Type B pancreatic cell (in vitro differentiated cells): ENCODE data around the gene RNF224. TPM values are rescaled to one million over a fixed set of nuclear protein-coding genes. Genes with fewer than 3 reads are reported as not detected.

Experiments used
- DNase-seq: peaks from one replicate; pipeline ENCODE4 v3.0.0; 2021; ENCODE audit warnings: mixed read lengths; ENCODE audit not compliant: unreplicated experiment; ENCODE audit errors: extremely low spot score
- H3K27ac Mint-ChIP-seq: 2 replicates; pipeline ENCODE4 v1.8.0; 2021; ENCODE audit warnings: mild to moderate bottlenecking, mixed read lengths
- H3K27me3 Mint-ChIP-seq: 2 replicates; pipeline ENCODE4 v1.8.0; 2021; ENCODE audit warnings: mixed read lengths
- H3K36me3 Mint-ChIP-seq: 2 replicates; pipeline ENCODE4 v1.8.0; 2021; ENCODE audit warnings: mixed read lengths
- H3K4me1 Mint-ChIP-seq: one replicate; pipeline ENCODE4 v1.8.0; 2021; ENCODE audit warnings: mixed read lengths; ENCODE audit not compliant: unreplicated experiment
- H3K4me3 Mint-ChIP-seq: 2 replicates; pipeline ENCODE4 v1.8.0; 2021; ENCODE audit warnings: mild to moderate bottlenecking, mixed read lengths
- H3K9me3 Mint-ChIP-seq: 2 replicates; pipeline ENCODE4 v1.8.0; 2021; ENCODE audit warnings: mixed read lengths
- CTCF ChIP-seq: fragments of 200-600 bp; sonication (generic); conservative IDR thresholded peaks from 2 replicates; pipeline ENCODE4 v1.5.0; 2021; ENCODE audit warnings: antibody characterized with exemption, mild to moderate bottlenecking
- total RNA-seq: library from RNA; stranded (reverse); gene quantifications from 2 replicates; pipeline ENCODE4 v1.2.1, GENCODE V29; 2021; ENCODE audit warnings: low replicate concordance

The RNF224 gene
- total RNA-seq, 1 donor from 2014 or later: 0.48 TPM

- H3K27ac Mint-ChIP-seq: peak overlapping the region; percentile 89
- H3K36me3 Mint-ChIP-seq: no peaks in the 10 kb centered on the region
- peaks cover 4% of the 10 kb centered on the region for H3K4me1 Mint-ChIP-seq
- H3K4me3 Mint-ChIP-seq: peak overlapping the region; percentile 91
- H3K9me3 Mint-ChIP-seq: no peaks in the 10 kb centered on the region
- TF ChIP-seq CTCF: no peak
- H3K27me3 Mint-ChIP-seq: no peaks in the 10 kb centered on the region
- DNase-seq: no peak
These were observed 26.7 kb downstream of the RNF224 start for GRCh38 chr9:137253717-137254623.

- peak; percentile 98 for DNase-seq
- Mint-ChIP-seq H3K36me3 (no peaks in the 10 kb centered on the region), H3K4me3 (peak within 1 kb of the TSS; percentile 91), H3K9me3 (no peaks in the 10 kb centered on the region), H3K4me1 (peaks cover 4% of the 10 kb centered on the region), H3K27ac (peak within 1 kb of the TSS; percentile 89), H3K27me3 (no peaks in the 10 kb centered on the region)
- TF ChIP-seq CTCF: peak; percentile 20
These were observed 27.5 kb downstream of the RNF224 start, which contains the start of gene NELFB for GRCh38 chr9:137254624-137255447. NELFB (plus strand) TSS chr9:137255327.

- DNase-seq: no peak
- Mint-ChIP-seq H3K4me3 (peak overlapping the region; percentile 89), H3K27ac (no peak overlapping the region), H3K4me1 (peaks cover 4% of the 10 kb centered on the region), H3K9me3 (no peaks in the 10 kb centered on the region), H3K36me3 (no peaks in the 10 kb centered on the region), H3K27me3 (no peaks in the 10 kb centered on the region)
- no peak for TF ChIP-seq CTCF
These were observed 28.3 kb downstream of the RNF224 start for GRCh38 chr9:137255448-137256114.

GRCh38 chr9:137256362-137256761 is 29.1 kb downstream of the RNF224 start:
- Mint-ChIP-seq H3K27ac (no peak overlapping the region), H3K4me1 (peaks cover 4% of the 10 kb centered on the region)

More at GRCh38 chr9:137256362-137256761, 29.1 kb downstream of the RNF224 start:
- H3K36me3 Mint-ChIP-seq: no peaks in the 10 kb centered on the region
- H3K4me3 Mint-ChIP-seq: peak overlapping the region; percentile 89
- no peaks in the 10 kb centered on the region for H3K27me3 Mint-ChIP-seq
- no peak for DNase-seq
- no peak for TF ChIP-seq CTCF
- no peaks in the 10 kb centered on the region for H3K9me3 Mint-ChIP-seq
